H1 (cell line): Measurements from ENCODE around the gene PRR33. TPM values are rescaled to one million over a fixed set of nuclear protein-coding genes. Genes with fewer than 3 reads are reported as not detected.

ENCODE experiments used
- CTCF ChIA-PET: fragments of 300-600 bp; sonication (Branson Sonifier 250); formaldehyde crosslinking; loops from one replicate; lab custom pipeline; 2021; ENCODE audit not compliant: partially characterized antibody; lab: Charles Lee
- POLR2A ChIA-PET: fragments of 300-600 bp; sonication (Branson Sonifier 250); formaldehyde crosslinking; loops from one replicate; lab custom pipeline; 2021; ENCODE audit warnings: inconsistent platforms; ENCODE audit not compliant: partially characterized antibody; lab: Charles Lee
- DNase-seq, 2 experiments: peaks; one replicate each; pipeline versions ENCODE4 v3.0.0 to v3.0.0-alpha.2; 2010 to 2022; ENCODE audit warnings: low spot score in 2 of 2, low read depth in 1 of 2, mixed read lengths in 1 of 2
- FAIRE-seq: peaks from 2 replicates; lab custom pipeline; 2011; peaks lifted over from hg19 to GRCh38; lab: Jason Lieb, UNC
- H2AFZ ChIP-seq: 2 replicates; pipeline ENCODE4 v1.8.1; 2012; ENCODE audit warnings: low read length, inconsistent platforms
- H2AK5ac ChIP-seq: 2 replicates; pipeline ENCODE4 v1.6.1; 2013; ENCODE audit warnings: low read depth, low read length
- H2BK120ac ChIP-seq: replicated peaks from 2 replicates; pipeline ENCODE3; 2013; ENCODE audit warnings: low read depth, low read length, inconsistent platforms
- H2BK12ac ChIP-seq: 2 replicates; pipeline ENCODE4 v1.6.1; 2013; ENCODE audit warnings: low read depth, low read length
- H2BK15ac ChIP-seq: 2 replicates; pipeline ENCODE4 v1.6.1; 2013; ENCODE audit warnings: low read length
- H2BK20ac ChIP-seq: 2 replicates; pipeline ENCODE4 v1.6.1; 2013; ENCODE audit warnings: low read length
- H2BK5ac ChIP-seq: 2 replicates; pipeline ENCODE4 v1.6.1; 2013; ENCODE audit warnings: low read depth, low read length
- H3K14ac ChIP-seq: 2 replicates; pipeline ENCODE4 v1.6.1; 2013; ENCODE audit warnings: inconsistent platforms; ENCODE audit not compliant: insufficient read length
- H3K18ac ChIP-seq: 2 replicates; pipeline ENCODE4 v1.6.1; 2013; ENCODE audit warnings: low read length; ENCODE audit errors: extremely low read depth
- H3K23ac ChIP-seq: 2 replicates; pipeline ENCODE4 v1.6.1; 2013; ENCODE audit warnings: inconsistent platforms; ENCODE audit not compliant: insufficient read length
- H3K23me2 ChIP-seq: 2 replicates; pipeline ENCODE4 v1.6.1; 2013; ENCODE audit warnings: low read depth, low read length
- H3K27ac ChIP-seq: 2 replicates; pipeline ENCODE4 v1.6.1; 2011; ENCODE audit warnings: low read depth, low read length, inconsistent platforms
- H3K27me3 ChIP-seq, 4 experiments: replicated peaks in 1 of 4; 1 replicate in 1 of 4; 2 replicates in 3 of 4; pipeline versions ENCODE4 v1.6.1 to v1.8.1; 2011 to 2013; ENCODE audit warnings: low read length in 3 of 4, mild to moderate bottlenecking in 3 of 4, inconsistent platforms in 2 of 4, mixed read lengths in 2 of 4, moderate library complexity in 1 of 4; ENCODE audit not compliant: control insufficient read depth in 3 of 4, insufficient read depth in 3 of 4; ENCODE audit errors: extremely low read depth in 1 of 4
- H3K36me3 ChIP-seq, 4 experiments: 2 replicates each; pipeline versions ENCODE4 v1.6.1 to v1.8.1; 2011 to 2013; ENCODE audit warnings: mild to moderate bottlenecking in 4 of 4, low read length in 3 of 4, moderate library complexity in 2 of 4, control low read depth in 1 of 4, inconsistent platforms in 1 of 4; ENCODE audit not compliant: insufficient read depth in 4 of 4, control insufficient read depth in 2 of 4
- H3K4ac ChIP-seq: replicated peaks from 2 replicates; pipeline ENCODE3; 2013; ENCODE audit warnings: low read length, low read depth, mixed read lengths, inconsistent platforms; ENCODE audit not compliant: insufficient read length
- H3K4me1 ChIP-seq, 4 experiments: replicated peaks in 1 of 4; 1 replicate in 1 of 4; 2 replicates in 3 of 4; pipeline versions ENCODE4 v1.6.1 to v1.8.1; 2011 to 2013; ENCODE audit warnings: low read length in 3 of 4, inconsistent platforms in 2 of 4, mixed read lengths in 1 of 4; ENCODE audit not compliant: insufficient read depth in 4 of 4, control insufficient read depth in 3 of 4
- H3K4me2 ChIP-seq, 2 experiments: 2 replicates each; pipeline versions ENCODE4 v1.6.1 to v1.8.1; 2011 to 2013; ENCODE audit warnings: low read depth in 2 of 2, low read length in 2 of 2, control low read depth in 1 of 2, inconsistent platforms in 1 of 2, mild to moderate bottlenecking in 1 of 2; ENCODE audit not compliant: insufficient read depth in 1 of 2
- H3K4me3 ChIP-seq, 4 experiments: fragments of 200-600, 300-600 bp in 1 of 4; sonication (generic), shearing (Covaris generic), sonication (Bioruptor Twin) in 1 of 4; 2 replicates each; pipeline versions ENCODE4 v1.5.1 to v1.8.1; 2011 to 2016; ENCODE audit warnings: low read length in 4 of 4, low read depth in 3 of 4, control low read depth in 2 of 4, inconsistent platforms in 2 of 4, mild to moderate bottlenecking in 2 of 4, mixed read lengths in 1 of 4, moderate library complexity in 1 of 4; ENCODE audit not compliant: insufficient read depth in 2 of 4; ENCODE audit errors: extremely low read depth in 1 of 4
- H3K56ac ChIP-seq: replicated peaks from 2 replicates; pipeline ENCODE3; 2013; ENCODE audit warnings: low read depth, mild to moderate bottlenecking, mixed read lengths, low read length, inconsistent platforms; ENCODE audit not compliant: insufficient read length
- H3K79me1 ChIP-seq: 2 replicates; pipeline ENCODE4 v1.6.1; 2013; ENCODE audit warnings: low read depth, low read length, control low read depth
- H3K79me2 ChIP-seq, 2 experiments: 2 replicates each; pipeline versions ENCODE4 v1.6.1 to v1.8.1; 2012 to 2013; ENCODE audit warnings: low read length in 2 of 2, mild to moderate bottlenecking in 2 of 2, inconsistent platforms in 1 of 2; ENCODE audit not compliant: insufficient read depth in 2 of 2, control insufficient read depth in 1 of 2
- H3K9ac ChIP-seq, 4 experiments: replicated peaks in 1 of 4; 1 replicate in 1 of 4; 2 replicates in 3 of 4; pipeline versions ENCODE4 v1.6.1 to v1.8.1; 2011 to 2013; ENCODE audit warnings: low read depth in 3 of 4, low read length in 3 of 4, control low read depth in 2 of 4, mild to moderate bottlenecking in 2 of 4, moderate library complexity in 2 of 4, inconsistent platforms in 1 of 4; ENCODE audit errors: extremely low read depth in 1 of 4
- H3K9me3 ChIP-seq, 2 experiments: 2 replicates each; pipeline versions ENCODE4 v1.6.1 to v1.8.1; 2012 to 2013; ENCODE audit warnings: mild to moderate bottlenecking in 2 of 2, moderate library complexity in 2 of 2, control low read depth in 1 of 2, inconsistent platforms in 1 of 2, low read depth in 1 of 2, low read length in 1 of 2, mixed read lengths in 1 of 2; ENCODE audit not compliant: insufficient read depth in 2 of 2
- H4K20me1 ChIP-seq, 2 experiments: replicated peaks in 1 of 2; 2 replicates each; pipeline versions ENCODE3 to v1.8.1; 2011 to 2013; ENCODE audit warnings: inconsistent platforms in 2 of 2, low read length in 2 of 2, mild to moderate bottlenecking in 1 of 2; ENCODE audit not compliant: insufficient read depth in 2 of 2, control insufficient read depth in 1 of 2
- H4K5ac ChIP-seq: 2 replicates; pipeline ENCODE4 v1.6.1; 2013; ENCODE audit warnings: low read length, low read depth, mixed read lengths, inconsistent platforms; ENCODE audit not compliant: insufficient read length
- H4K8ac ChIP-seq: 2 replicates; pipeline ENCODE4 v1.8.0; 2013; ENCODE audit warnings: mild to moderate bottlenecking, moderate library complexity, low read length, inconsistent platforms; ENCODE audit not compliant: insufficient read depth; ENCODE audit errors: extremely low read depth
- H4K91ac ChIP-seq: replicated peaks from 2 replicates; pipeline ENCODE3; 2013; ENCODE audit warnings: low read length, mixed read lengths, inconsistent platforms; ENCODE audit not compliant: insufficient read length
- BCL11A ChIP-seq, 2 experiments: IDR thresholded peaks; one replicate each; pipeline ENCODE4 v1.6.1; 2011; ENCODE audit warnings: low read depth in 2 of 2, low read length in 2 of 2, mild to moderate bottlenecking in 2 of 2
- BRCA1 ChIP-seq: IDR thresholded peaks from 2 replicates; pipeline ENCODE4 v1.6.1; 2012; ENCODE audit warnings: low read depth, low read length, improper control_type of control experiment
- CEBPB ChIP-seq: IDR thresholded peaks from 2 replicates; pipeline ENCODE4 v1.6.1; 2012; ENCODE audit warnings: low read depth, low read length
- HDAC2 ChIP-seq, 2 experiments: fragments of 300-600 bp in 1 of 2; sonication (generic) in 1 of 2; IDR thresholded peaks; 2 replicates each; pipeline ENCODE4 v1.6.1; 2011 to 2012; ENCODE audit warnings: low read depth in 2 of 2, low read length in 2 of 2, mild to moderate bottlenecking in 2 of 2, moderate library complexity in 2 of 2, borderline replicate concordance in 1 of 2, inconsistent platforms in 1 of 2
- NANOG ChIP-seq: IDR thresholded peaks from 2 replicates; pipeline ENCODE4 v1.6.1; 2011; ENCODE audit warnings: low read length, low read depth, mild to moderate bottlenecking, inconsistent platforms; ENCODE audit not compliant: insufficient read depth, poor library complexity, severe bottlenecking
- NRF1 ChIP-seq: IDR thresholded peaks from 2 replicates; pipeline ENCODE4 v1.6.1; 2011; ENCODE audit warnings: mild to moderate bottlenecking, low read depth, low read length, improper control_type of control experiment
- POLR2A ChIP-seq, 2 experiments: IDR thresholded peaks; 1 replicate in 1 of 2; 2 replicates in 1 of 2; pipeline ENCODE4 v1.6.1; 2011; ENCODE audit warnings: low read depth in 2 of 2, low read length in 2 of 2, mild to moderate bottlenecking in 2 of 2; ENCODE audit errors: control extremely low read depth in 1 of 2
- POLR2AphosphoS5 ChIP-seq: IDR thresholded peaks from 2 replicates; pipeline ENCODE4 v1.6.1; 2011; ENCODE audit warnings: low read depth, low read length
- RBBP5 ChIP-seq: IDR thresholded peaks from 2 replicates; pipeline ENCODE4 v1.7.1; 2012; ENCODE audit warnings: low read depth, mild to moderate bottlenecking, inconsistent platforms, low read length, moderate library complexity, borderline replicate concordance
- SIN3A ChIP-seq, 2 experiments: IDR thresholded peaks in 1 of 2; conservative IDR thresholded peaks in 1 of 2; 2 replicates each; pipeline ENCODE4 v1.6.1; 2011 to 2012; ENCODE audit warnings: low read length in 2 of 2, improper control_type of control experiment in 1 of 2, low read depth in 1 of 2, mild to moderate bottlenecking in 1 of 2
- SP4 ChIP-seq: IDR thresholded peaks from 2 replicates; pipeline ENCODE4 v1.6.1; 2012; ENCODE audit warnings: low read length, inconsistent platforms
- TCF12 ChIP-seq: IDR thresholded peaks from 2 replicates; pipeline ENCODE4 v1.6.1; 2011; ENCODE audit warnings: low read depth, mild to moderate bottlenecking, low read length
- TEAD4 ChIP-seq: IDR thresholded peaks from 2 replicates; pipeline ENCODE4 v1.6.1; 2012; ENCODE audit warnings: low read depth, low read length, inconsistent platforms, mixed read lengths
- WGBS, 2 experiments: shearing (Covaris generic) in 1 of 2; methylation state at CpG; one replicate each; pipeline versions ENCODE4 v1.1.6 to v1.1.7; 2013 to 2015; ENCODE audit warnings: low lambda C conversion rate in 2 of 2, mixed read lengths in 2 of 2, inconsistent platforms in 1 of 2, low coverage in 1 of 2, missing lambda C conversion rate in 1 of 2; ENCODE audit not compliant: insufficient replicate concordance in 2 of 2, insufficient coverage in 1 of 2, insufficient read length in 1 of 2; ENCODE audit errors: extremely low coverage in 1 of 2, missing lambda C conversion rate in 1 of 2; 5-methylcytosine and 5-hydroxymethylcytosine counted together
- polyA plus RNA-seq, 7 experiments: library from polyadenylated mRNA; depleted of rRNA in 3 of 7; stranded (reverse) in 5 of 7; unstranded in 2 of 7; fragments of >200 nt in 5 of 7; fragments of 200-250 nt in 2 of 7; gene quantifications; 1 replicate in 5 of 7; 2 replicates in 1 of 7; 4 replicates in 1 of 7; pipeline versions ENCODE4 v1.2.1 to v1.2.3, GENCODE V29; 2011 to 2013; ENCODE audit warnings: missing spikeins in 2 of 7, mixed read lengths in 2 of 7
- total RNA-seq: library from RNA; stranded (reverse); fragmentation: NEBNext Ultra II Directional; extraction: Animal tissue kit (Norgen Biotek cat#: 25700); gene quantifications from 2 replicates; pipeline ENCODE4 v1.2.1, GENCODE V29; 2021
- TF ChIP-seq, protein P1 (sequence below): IDR thresholded peaks from 2 replicates; pipeline ENCODE4 v1.6.1; 2012; ENCODE audit warnings: inconsistent platforms

Gene PRR33
- total and polyA plus RNA-seq, 2 of the 8 experiments (the other 6 are each of a cell fraction or from before 2014, with no cell fraction given) = 0.02 TPM; not detected in 1

GRCh38 chr11:1857064-1857463 lies 34.6 kb downstream of the PRR33 start:
- Histone ChIP-seq H3K4me1 (0 out of 7 replicates have a peak, but pooled peaks cover 0 to 3% (median 0%) of the 10 kb centered on the region in 4 experiments), H3K14ac (no peak overlapping the region), H3K79me2 (no peaks in the 10 kb centered on the region), H4K91ac (no peak overlapping the region), H2AFZ (no peak overlapping the region), H3K9me3 (no peaks in the 10 kb centered on the region), H2BK15ac (no peak overlapping the region), H3K23me2 (peaks cover 11% of the 10 kb centered on the region; the same call in 1 of the 2 replicates), H3K18ac (no peak overlapping the region; the same call in 1 of the 2 replicates), H2BK20ac (no peak overlapping the region), H4K5ac (no peak overlapping the region), H3K27me3 (no peaks in the 10 kb centered on the region; a peak in 1 of 7 replicates), H3K27ac (no peak overlapping the region), H3K4me3 (no peak overlapping the region), H3K4me2 (no peak overlapping the region), H2BK5ac (no peak overlapping the region), H3K4ac (no peak overlapping the region), H2AK5ac (no peak overlapping the region), H4K20me1 (peaks cover 0 to 2% of the 10 kb centered on the region in 2 experiments), H3K9ac (no peak overlapping the region), H3K56ac (no peak overlapping the region), H2BK120ac (no peak overlapping the region), H3K36me3 (no peaks in the 10 kb centered on the region), H4K8ac (no peak overlapping the region), H2BK12ac (no peak overlapping the region), H3K23ac (no peak overlapping the region), H3K79me1 (no peaks in the 10 kb centered on the region)
- FAIRE-seq = no peak
- WGBS, 2 experiments = 89% methylated on average over 10 of the region's 11 CpGs; no CpG with 5 or more reads in 1 of the 2 experiments
- no peak for DNase-seq
- ChIA-PET CTCF (interaction anchor here (0.8 to 15.7 kb wide), 8 partner anchors 13 to 448 kb away, joined by 3 to 232 read pairs (median 8); no protein-coding TSS in a partner anchor), POLR2A (interaction anchor here (1.0 to 1.1 kb wide), 2 partner anchors 21 to 293 kb away, joined by 3 to 4 read pairs; no protein-coding TSS in a partner anchor)
- TF ChIP-seq BCL11A (IDR thresholded peaks at IDR 0.05; ENCODE audit: low read depth in 2 of 2, low read length in 2 of 2) = no peak
- no peak for TF ChIP-seq NANOG
- no peak for TF ChIP-seq POLR2A (IDR thresholded peaks at IDR 0.05; ENCODE audit: control extremely low read depth in 1 of 2, low read depth in 2 of 2, low read length in 2 of 2)
- TF ChIP-seq, protein P1, sequence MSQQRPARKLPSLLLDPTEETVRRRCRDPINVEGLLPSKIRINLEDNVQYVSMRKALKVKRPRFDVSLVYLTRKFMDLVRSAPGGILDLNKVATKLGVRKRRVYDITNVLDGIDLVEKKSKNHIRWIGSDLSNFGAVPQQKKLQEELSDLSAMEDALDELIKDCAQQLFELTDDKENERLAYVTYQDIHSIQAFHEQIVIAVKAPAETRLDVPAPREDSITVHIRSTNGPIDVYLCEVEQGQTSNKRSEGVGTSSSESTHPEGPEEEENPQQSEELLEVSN = no peak
- TF ChIP-seq SP4 = no peak
- no peak for TF ChIP-seq SIN3A (conservative IDR thresholded peaks at IDR 0.05 in 1 of 2, IDR thresholded peaks at IDR 0.05 in 1 of 2; ENCODE audit: low read depth in 1 of 2, low read length in 2 of 2)
- no peak for TF ChIP-seq TEAD4
- no peak for TF ChIP-seq CEBPB
- no peak for TF ChIP-seq HDAC2 (IDR thresholded peaks at IDR 0.05; ENCODE audit: borderline replicate concordance in 1 of 2, low read depth in 2 of 2, low read length in 2 of 2)
- no peak for TF ChIP-seq TCF12
- TF ChIP-seq RBBP5 = no peak
- TF ChIP-seq BRCA1 = no peak
- TF ChIP-seq POLR2AphosphoS5 = no peak
- TF ChIP-seq NRF1 = no peak
